HG02642 (cell line): ENCODE results near the gene HHATL.

Source experiments
- ATAC-seq: cut with Tn5 transposase; IDR thresholded peaks from one replicate; pipeline ENCODE4 v1.9.1; 2021; ENCODE audit warnings: mild to moderate bottlenecking; ENCODE audit not compliant: unreplicated experiment, poor library complexity

The HHATL gene

GRCh38 chr3:42714171-42714852 is 11.7 kb upstream of the HHATL start:
- ATAC-seq = no peak

- no peak for ATAC-seq
These were observed 11.1 kb upstream of the HHATL start for GRCh38 chr3:42713747-42714146.

- no peak for ATAC-seq
These were observed 10.2 kb upstream of the HHATL start for GRCh38 chr3:42712688-42713372.

GRCh38 chr3:42712344-42712648 is 9.7 kb upstream of the HHATL start:
- no peak for ATAC-seq

GRCh38 chr3:42711491-42712343 is 9.1 kb upstream of the HHATL start:
- no peak for ATAC-seq

GRCh38 chr3:42710323-42711021 is 7.9 kb upstream of the HHATL start:
- no peak for ATAC-seq

GRCh38 chr3:42709621-42710020 is 7.0 kb upstream of the HHATL start:
- ATAC-seq = no peak

GRCh38 chr3:42708611-42709151 is 6.1 kb upstream of the HHATL start:
- no peak for ATAC-seq

GRCh38 chr3:42707620-42708355 is 5.2 kb upstream of the HHATL start:
- no peak for ATAC-seq

GRCh38 chr3:42706721-42707619 is 4.4 kb upstream of the HHATL start:
- ATAC-seq = no peak

GRCh38 chr3:42705962-42706585 is 3.5 kb upstream of the HHATL start:
- ATAC-seq = no peak

GRCh38 chr3:42705058-42705767 is 2.6 kb upstream of the HHATL start:
- no peak for ATAC-seq

GRCh38 chr3:42704136-42704841 is 1.7 kb upstream of the HHATL start:
- ATAC-seq = no peak

- ATAC-seq = no peak
These were observed 1.1 kb upstream of the HHATL start for GRCh38 chr3:42703695-42704025.

GRCh38 chr3:42702982-42703694 is 540 bp upstream of the HHATL start:
- no peak for ATAC-seq

- no peak for ATAC-seq
These were observed 1.1 kb downstream of the HHATL start for GRCh38 chr3:42701371-42702065.
